ENCODE data around the gene ACADSB.

Gene ACADSB

DNA sequence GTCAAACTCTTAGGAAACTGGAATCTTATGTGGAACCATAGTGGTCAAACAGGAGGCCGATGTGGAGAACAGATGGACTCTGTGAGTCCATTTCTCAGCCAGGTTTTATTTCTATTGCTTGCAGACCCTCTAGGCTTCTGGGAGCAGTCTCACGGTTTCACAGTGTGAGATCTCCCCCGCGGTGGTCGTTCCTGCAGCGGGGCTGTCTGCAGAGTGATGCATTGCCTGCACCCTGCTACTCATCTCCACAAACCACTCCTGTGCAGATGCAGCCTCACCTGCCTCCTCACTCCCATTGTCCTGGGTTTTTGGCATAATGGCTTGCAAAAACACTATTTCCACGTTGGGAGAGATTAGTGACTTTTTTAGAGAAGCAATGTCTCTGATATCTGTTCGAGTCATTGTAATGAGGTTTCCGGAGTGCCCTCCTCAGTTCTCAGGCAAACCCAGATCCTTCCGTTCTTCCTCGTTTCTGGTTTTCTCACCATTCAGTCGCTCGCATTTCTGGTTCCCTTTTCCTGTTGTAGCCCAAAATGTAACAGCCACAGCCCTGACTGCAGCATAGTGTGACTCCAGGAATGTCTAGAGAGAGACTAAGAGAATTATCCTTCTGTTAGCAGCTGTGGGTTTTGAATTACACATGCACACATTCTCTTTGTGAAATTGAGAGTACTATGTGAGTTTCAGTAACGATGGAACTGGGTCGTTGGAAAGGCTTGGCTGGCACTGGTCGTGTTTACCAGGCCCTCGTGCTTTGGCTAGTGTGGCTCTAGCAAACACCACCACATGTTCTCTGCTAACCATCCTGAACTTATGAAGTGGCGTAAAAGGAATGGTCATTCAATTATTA lies 30.2 kb downstream of the ACADSB start:
- H3K27me3 ChIP-seq (ENCODE audit: control insufficient read depth in 1 of 2, insufficient read depth in 1 of 2, low read length in 2 of 2): no peaks in the 10 kb centered on the region
- H3K9me3 ChIP-seq (ENCODE audit: control insufficient read depth, low read length): no peaks in the 10 kb centered on the region
- H3K18ac ChIP-seq (ENCODE audit: low read depth in 1 of 2, low read length in 2 of 2): no peak overlapping the region
- H3K23ac ChIP-seq (ENCODE audit: low read length in 2 of 2): no peak overlapping the region
- no peak overlapping the region for H4K8ac ChIP-seq (ENCODE audit: low read length)
- no peak overlapping the region for H3K4me3 ChIP-seq (ENCODE audit: insufficient read depth in 1 of 2, low read depth in 1 of 2, low read length in 2 of 2)
- H3K27ac ChIP-seq (ENCODE audit: low read length, poor library complexity, severe bottlenecking): no peak overlapping the region
- no peak overlapping the region for H3K4ac ChIP-seq (ENCODE audit: low read depth in 1 of 2, low read length in 2 of 2)
- peaks cover 0 to 17% of the 10 kb centered on the region in 2 experiments for H3K36me3 ChIP-seq (ENCODE audit: control insufficient read depth in 1 of 2, insufficient read depth in 2 of 2, low read depth in 1 of 2, low read length in 2 of 2)
- no peak overlapping the region for H2AFZ ChIP-seq (ENCODE audit: low read depth, low read length)
- H2BK120ac ChIP-seq (ENCODE audit: low read depth, low read length): no peak overlapping the region
- no peak overlapping the region for H2BK12ac ChIP-seq (ENCODE audit: low read length in 2 of 2)
- no peak overlapping the region for H4K91ac ChIP-seq (ENCODE audit: low read length)
- no peaks in the 10 kb centered on the region for H3K4me1 ChIP-seq (ENCODE audit: control insufficient read depth, insufficient read depth, low read depth, low read length)
- no peak overlapping the region for H2BK5ac ChIP-seq (ENCODE audit: low read depth, low read length, poor library complexity, severe bottlenecking)
- DNase-seq: no peak
- H2AK5ac ChIP-seq (ENCODE audit: low read length, severe bottlenecking): no peak overlapping the region
- no peak overlapping the region for H3K4me2 ChIP-seq (ENCODE audit: low read length, poor library complexity, severe bottlenecking)
- 79% methylated on average over 17 of the region's 18 CpGs for WGBS
- no peak overlapping the region for H2BK15ac ChIP-seq (ENCODE audit: low read depth, poor library complexity, severe bottlenecking)
- no peak overlapping the region for H3K9ac ChIP-seq (ENCODE audit: low read length)
- no peak overlapping the region for H3K14ac ChIP-seq (ENCODE audit: low read length in 2 of 2)
- H3K79me1 ChIP-seq (replicated peaks; ENCODE audit: low read length, poor library complexity, severe bottlenecking): no peaks in the 10 kb centered on the region

DNA sequence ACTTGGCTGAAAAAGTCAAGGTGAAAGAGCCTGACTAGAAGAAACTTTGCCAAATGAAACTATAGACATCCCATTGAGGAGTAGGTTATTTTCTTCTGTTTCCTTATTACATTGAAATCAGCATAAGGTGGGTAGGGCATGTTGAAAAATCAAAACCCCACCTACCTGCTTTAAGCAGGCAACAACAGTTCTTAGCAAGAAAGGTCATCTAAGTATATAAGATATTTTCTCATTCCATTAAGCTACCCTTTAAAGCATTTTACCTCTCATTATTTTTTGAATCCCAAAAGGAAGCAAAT lies 30.8 kb downstream of the ACADSB start:
- Histone ChIP-seq H3K14ac (ENCODE audit: low read length in 2 of 2) (no peak overlapping the region), H3K4me3 (ENCODE audit: insufficient read depth in 1 of 2, low read depth in 1 of 2, low read length in 2 of 2) (no peak overlapping the region), H3K79me1 (replicated peaks; ENCODE audit: low read length, poor library complexity, severe bottlenecking) (no peaks in the 10 kb centered on the region), H3K27ac (ENCODE audit: low read length, poor library complexity, severe bottlenecking) (no peak overlapping the region), H3K9ac (ENCODE audit: low read length) (no peak overlapping the region), H3K9me3 (ENCODE audit: control insufficient read depth, low read length) (no peaks in the 10 kb centered on the region), H2AFZ (ENCODE audit: low read depth, low read length) (no peak overlapping the region), H3K36me3 (ENCODE audit: control insufficient read depth in 1 of 2, insufficient read depth in 2 of 2, low read depth in 1 of 2, low read length in 2 of 2) (peaks cover 0 to 17% of the 10 kb centered on the region in 2 experiments), H2BK5ac (ENCODE audit: low read depth, low read length, poor library complexity, severe bottlenecking) (no peak overlapping the region), H4K8ac (ENCODE audit: low read length) (no peak overlapping the region), H2BK120ac (ENCODE audit: low read depth, low read length) (no peak overlapping the region), H2AK5ac (ENCODE audit: low read length, severe bottlenecking) (no peak overlapping the region), H3K4me2 (ENCODE audit: low read length, poor library complexity, severe bottlenecking) (no peak overlapping the region), H4K91ac (ENCODE audit: low read length) (no peak overlapping the region), H3K4me1 (ENCODE audit: control insufficient read depth, insufficient read depth, low read depth, low read length) (no peaks in the 10 kb centered on the region), H3K23ac (ENCODE audit: low read length in 2 of 2) (no peak overlapping the region), H3K4ac (ENCODE audit: low read depth in 1 of 2, low read length in 2 of 2) (no peak overlapping the region), H2BK15ac (ENCODE audit: low read depth, poor library complexity, severe bottlenecking) (no peak overlapping the region), H2BK12ac (ENCODE audit: low read length in 2 of 2) (no peak overlapping the region), H3K27me3 (ENCODE audit: control insufficient read depth in 1 of 2, insufficient read depth in 1 of 2, low read length in 2 of 2) (no peaks in the 10 kb centered on the region), H3K18ac (ENCODE audit: low read depth in 1 of 2, low read length in 2 of 2) (no peak overlapping the region)
- DNase-seq: no peak

DNA sequence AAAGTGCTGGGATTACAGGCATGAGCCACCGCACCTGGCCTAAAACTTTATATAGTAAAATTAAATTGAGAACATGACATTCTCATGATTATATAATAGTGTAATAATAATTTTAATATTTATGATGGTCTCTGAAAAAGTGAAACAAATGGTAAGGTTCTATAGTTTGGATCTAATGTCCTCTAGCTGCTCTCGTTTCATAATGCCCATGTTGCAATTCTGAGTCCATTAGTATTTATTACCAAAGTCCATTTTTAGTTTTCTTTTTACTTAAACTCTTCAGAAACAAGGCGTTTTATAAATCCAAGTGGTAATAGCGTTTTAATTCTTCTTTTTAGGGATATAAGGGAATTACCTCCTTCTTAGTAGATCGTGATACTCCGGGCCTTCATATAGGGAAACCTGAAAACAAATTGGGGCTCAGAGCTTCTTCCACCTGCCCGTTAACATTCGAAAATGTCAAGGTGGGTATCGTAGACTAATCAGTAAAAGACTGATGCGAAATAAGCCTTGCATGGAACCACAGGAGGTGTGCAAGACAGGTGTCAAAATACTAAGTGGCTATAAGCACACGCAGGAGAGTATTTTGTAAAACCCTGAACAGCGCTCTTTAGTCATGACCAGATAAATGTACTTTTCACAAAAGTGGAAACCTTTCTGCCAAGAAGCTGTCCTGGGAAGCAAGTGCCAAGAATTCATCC lies 34.1 kb downstream of the ACADSB start:
- no peak overlapping the region for H3K14ac ChIP-seq (ENCODE audit: low read length in 2 of 2)
- no peak overlapping the region for H3K4me3 ChIP-seq (ENCODE audit: insufficient read depth in 1 of 2, low read depth in 1 of 2, low read length in 2 of 2)
- no peak overlapping the region for H2AFZ ChIP-seq (ENCODE audit: low read depth, low read length)
- H3K23ac ChIP-seq (ENCODE audit: low read length in 2 of 2): no peak overlapping the region
- no peak overlapping the region for H2AK5ac ChIP-seq (ENCODE audit: low read length, severe bottlenecking)
- no peak overlapping the region for H3K18ac ChIP-seq (ENCODE audit: low read depth in 1 of 2, low read length in 2 of 2)
- no peaks in the 10 kb centered on the region for H3K27me3 ChIP-seq (ENCODE audit: control insufficient read depth in 1 of 2, insufficient read depth in 1 of 2, low read length in 2 of 2)
- no peaks in the 10 kb centered on the region for H3K9me3 ChIP-seq (ENCODE audit: control insufficient read depth, low read length)
- no peak overlapping the region for H2BK12ac ChIP-seq (ENCODE audit: low read length in 2 of 2)
- H4K8ac ChIP-seq (ENCODE audit: low read length): no peak overlapping the region
- WGBS: 84% methylated on average over 10 of the region's 12 CpGs
- H3K9ac ChIP-seq (ENCODE audit: low read length): no peak overlapping the region
- H2BK120ac ChIP-seq (ENCODE audit: low read depth, low read length): no peak overlapping the region
- H3K4me2 ChIP-seq (ENCODE audit: low read length, poor library complexity, severe bottlenecking): no peak overlapping the region
- H3K79me1 ChIP-seq (replicated peaks; ENCODE audit: low read length, poor library complexity, severe bottlenecking): no peaks in the 10 kb centered on the region
- H3K4ac ChIP-seq (ENCODE audit: low read depth in 1 of 2, low read length in 2 of 2): no peak overlapping the region
- H3K36me3 ChIP-seq (ENCODE audit: control insufficient read depth in 1 of 2, insufficient read depth in 2 of 2, low read depth in 1 of 2, low read length in 2 of 2): peaks cover 0 to 8% of the 10 kb centered on the region in 2 experiments
- H4K91ac ChIP-seq (ENCODE audit: low read length): no peak overlapping the region
- H3K4me1 ChIP-seq (ENCODE audit: control insufficient read depth, insufficient read depth, low read depth, low read length): no peaks in the 10 kb centered on the region
- H2BK5ac ChIP-seq (ENCODE audit: low read depth, low read length, poor library complexity, severe bottlenecking): no peak overlapping the region
- H3K27ac ChIP-seq (ENCODE audit: low read length, poor library complexity, severe bottlenecking): no peak overlapping the region
- no peak overlapping the region for H2BK15ac ChIP-seq (ENCODE audit: low read depth, poor library complexity, severe bottlenecking)
- DNase-seq: no peak

DNA sequence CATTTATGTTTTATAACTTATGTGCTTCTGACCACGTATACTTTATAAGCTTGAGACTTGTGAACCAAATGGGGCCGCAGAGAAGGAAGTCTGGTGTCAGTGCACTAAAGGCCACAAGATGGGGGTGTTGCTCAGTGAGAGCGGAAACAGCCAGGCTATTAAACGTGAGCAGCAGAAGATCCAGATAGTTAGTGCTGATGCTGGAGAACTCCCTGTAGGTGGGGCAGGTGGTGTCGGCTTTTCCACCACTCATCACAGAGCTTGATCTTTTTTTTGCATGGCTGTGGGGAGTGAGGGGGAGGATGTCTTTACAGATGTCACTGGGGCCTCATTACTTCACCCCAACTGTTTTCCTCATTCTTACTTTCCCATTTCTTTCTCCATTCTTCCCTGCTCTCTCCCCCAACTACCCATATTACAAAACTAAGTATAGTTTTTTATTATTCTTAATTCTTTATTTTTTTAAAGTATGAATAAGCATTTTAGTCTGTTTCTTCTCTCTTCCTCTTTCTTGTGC lies 34.7 kb downstream of the ACADSB start:
- no peak overlapping the region for H2BK120ac ChIP-seq (ENCODE audit: low read depth, low read length)
- no peak overlapping the region for H3K4me3 ChIP-seq (ENCODE audit: insufficient read depth in 1 of 2, low read depth in 1 of 2, low read length in 2 of 2)
- no peak overlapping the region for H3K14ac ChIP-seq (ENCODE audit: low read length in 2 of 2)
- no peaks in the 10 kb centered on the region for H3K79me1 ChIP-seq (replicated peaks; ENCODE audit: low read length, poor library complexity, severe bottlenecking)
- no peak overlapping the region for H2BK15ac ChIP-seq (ENCODE audit: low read depth, poor library complexity, severe bottlenecking)
- no peak overlapping the region for H4K8ac ChIP-seq (ENCODE audit: low read length)
- no peak overlapping the region for H3K27ac ChIP-seq (ENCODE audit: low read length, poor library complexity, severe bottlenecking)
- H3K4me1 ChIP-seq (ENCODE audit: control insufficient read depth, insufficient read depth, low read depth, low read length): no peaks in the 10 kb centered on the region
- H2AK5ac ChIP-seq (ENCODE audit: low read length, severe bottlenecking): no peak overlapping the region
- H2BK5ac ChIP-seq (ENCODE audit: low read depth, low read length, poor library complexity, severe bottlenecking): no peak overlapping the region
- DNase-seq: peak; percentile 69
- no peak overlapping the region for H3K18ac ChIP-seq (ENCODE audit: low read depth in 1 of 2, low read length in 2 of 2)
- peaks cover 0 to 11% of the 10 kb centered on the region in 2 experiments for H3K36me3 ChIP-seq (ENCODE audit: control insufficient read depth in 1 of 2, insufficient read depth in 2 of 2, low read depth in 1 of 2, low read length in 2 of 2)
- H3K4ac ChIP-seq (ENCODE audit: low read depth in 1 of 2, low read length in 2 of 2): no peak overlapping the region
- H3K4me2 ChIP-seq (ENCODE audit: low read length, poor library complexity, severe bottlenecking): no peak overlapping the region
- H3K9me3 ChIP-seq (ENCODE audit: control insufficient read depth, low read length): no peaks in the 10 kb centered on the region
- H2AFZ ChIP-seq (ENCODE audit: low read depth, low read length): no peak overlapping the region
- H3K9ac ChIP-seq (ENCODE audit: low read length): no peak overlapping the region
- no peak overlapping the region for H3K23ac ChIP-seq (ENCODE audit: low read length in 2 of 2)
- no peak overlapping the region for H2BK12ac ChIP-seq (ENCODE audit: low read length in 2 of 2)
- H4K91ac ChIP-seq (ENCODE audit: low read length): no peak overlapping the region
- 9% methylated on average over 4 of the region's 5 CpGs for WGBS
- H3K27me3 ChIP-seq (ENCODE audit: control insufficient read depth in 1 of 2, insufficient read depth in 1 of 2, low read length in 2 of 2): no peaks in the 10 kb centered on the region
